Right lobe of liver (tissue), 6 donors: ENCODE measurements around the gene RPS3A. TPM values are rescaled to one million over a fixed set of nuclear protein-coding genes. Genes with fewer than 3 reads are reported as not detected.
"Not testable (repeated sequence)": the region's sequence is repeated elsewhere in the genome, so short reads cannot be mapped to it uniquely, and the experiment has no call there.

Source experiments
- ATAC-seq, 4 donors: fragments of 200-7000 bp; cut with Tn5 transposase; one replicate each; pipeline ENCODE4 v1.9.1; 2020; ENCODE audit warnings: mild to moderate bottlenecking in 4 of 4, moderate library complexity in 4 of 4
- DNase-seq, 3 donors: peaks; one replicate each; pipeline ENCODE4 v3.0.0-alpha.2; 2020
- H3K27ac ChIP-seq, 3 donors: fragments of 200-600 bp; one replicate each; pipeline ENCODE4 v1.8.0; 2022
- H3K27me3 ChIP-seq, 2 donors: fragments of 200-600 bp; one replicate each; pipeline ENCODE4 v1.8.0; 2022
- H3K36me3 ChIP-seq, 4 donors: fragments of 200-600 bp; sonication (generic) in 1 of 4; one replicate each; pipeline versions ENCODE4 v1.5.1 to v1.8.0; 2017 to 2022; ENCODE audit warnings: control low read depth in 1 of 4
- H3K4me1 ChIP-seq, 4 donors: fragments of 200-600 bp; sonication (generic) in 1 of 4; one replicate each; pipeline versions ENCODE4 v1.5.1 to v1.8.0; 2017 to 2022; ENCODE audit warnings: control low read depth in 1 of 4
- H3K4me3 ChIP-seq, 3 donors: fragments of 200-600 bp; one replicate each; pipeline ENCODE4 v1.8.0; 2022
- H3K9me3 ChIP-seq, 4 donors: fragments of 200-600 bp; sonication (generic) in 1 of 4; one replicate each; pipeline versions ENCODE4 v1.5.1 to v1.8.0; 2017 to 2022; ENCODE audit warnings: control low read depth in 1 of 4
- CTCF ChIP-seq, 4 donors: fragments of 200-600 bp in 3 of 4; fragments of 450-650 bp in 1 of 4; IDR thresholded peaks; one replicate each; pipeline versions ENCODE4 v1.5.1 to v1.8.0; 2016 to 2022; ENCODE audit warnings: antibody characterized with exemption in 4 of 4, mild to moderate bottlenecking in 2 of 4
- POLR2A ChIP-seq: fragments of 450-650 bp; IDR thresholded peaks from one replicate; pipeline ENCODE4 v1.6.1; 2017; ENCODE audit warnings: antibody characterized with exemption, mild to moderate bottlenecking
- WGBS: methylation state at CpG from one replicate; pipeline ENCODE4 v1.1.6; 2018; ENCODE audit warnings: low coverage, low lambda C conversion rate; ENCODE audit not compliant: insufficient coverage; ENCODE audit errors: missing lambda C conversion rate; 5-methylcytosine and 5-hydroxymethylcytosine counted together
- intact Hi-C, 2 donors: fragments of 100-400 bp; cut with DNase I; formaldehyde crosslinking; loops; one replicate each; pipeline versions ENCODE4 v1.11.2 to v1.14.1; 2022
- total RNA-seq, 6 experiments: library from RNA; depleted of rRNA in 2 of 6; stranded (reverse); fragments of >200 nt in 2 of 6; fragmentation: NEBNext Ultra II Directional in 3 of 6; extraction: Animal tissue kit (Norgen Biotek cat#: 25700) in 3 of 6; gene quantifications; one replicate each; pipeline versions ENCODE4 v1.1.0 to v1.2.4, GENCODE V29; 2016 to 2023
- donor health status: DM: no; HTN: yes; CAD: no.
- donor health status: DM: no; HTN: no; CAD: no.
- donor health status: DM: no; HTN: no; CAD: no.
- donor health status: DM: no; HTN: yes; CAD: no.
- donor health status: DM: no; HTN: yes; CAD: no.

Gene RPS3A
- total RNA-seq, 6 experiments from 2014 or later: 420 to 946 (median 518) TPM

- no peak overlapping the region for H3K4me3 ChIP-seq
- ATAC-seq: no peak
- TF ChIP-seq POLR2A (no peak), CTCF (IDR thresholded peaks at IDR 0.05) (no peak)
Observed at GRCh38 chr4:151074416-151074916, 25.0 kb upstream of the RPS3A start.

GRCh38 chr4:151077978-151078377, 21.4 kb upstream of the RPS3A start:
- WGBS: 80% methylated on average over 2 of the region's 2 CpGs
- H3K27ac ChIP-seq, H3K9me3 ChIP-seq, H3K36me3 ChIP-seq, intact Hi-C loops, ATAC-seq, H3K4me1 ChIP-seq, H3K27me3 ChIP-seq, DNase-seq, H3K4me3 ChIP-seq: not testable (repeated sequence)

More at GRCh38 chr4:151074416-151074916, 25.0 kb upstream of the RPS3A start:
- H3K27me3 ChIP-seq: no peaks in the 10 kb centered on the region
- no peaks in the 10 kb centered on the region for H3K4me1 ChIP-seq
- H3K27ac ChIP-seq: no peak overlapping the region
- DNase-seq: no peak
- no peaks in the 10 kb centered on the region for H3K36me3 ChIP-seq
- intact Hi-C loops: no loop called here
- no peaks in the 10 kb centered on the region for H3K9me3 ChIP-seq

- DNase-seq (no peak), ATAC-seq (no peak)
- TF ChIP-seq CTCF (IDR thresholded peaks at IDR 0.05) (no peak), POLR2A (no peak)
- H3K4me3 ChIP-seq: no peak overlapping the region
- H3K9me3 ChIP-seq: no peaks in the 10 kb centered on the region
- H3K4me1 ChIP-seq: no peaks in the 10 kb centered on the region
- H3K27me3 ChIP-seq: no peaks in the 10 kb centered on the region
- intact Hi-C loops: no loop called here
- H3K36me3 ChIP-seq: no peaks in the 10 kb centered on the region
- H3K27ac ChIP-seq: no peak overlapping the region
- 82% methylated on average over 8 of the region's 8 CpGs for WGBS
Observed at GRCh38 chr4:151087467-151087866, 12.0 kb upstream of the RPS3A start.

- Histone ChIP-seq H3K27me3 (no peaks in the 10 kb centered on the region), H3K4me3 (no peak overlapping the region), H3K4me1 (no peaks in the 10 kb centered on the region), H3K36me3 (no peaks in the 10 kb centered on the region), H3K27ac (no peak overlapping the region), H3K9me3 (no peaks in the 10 kb centered on the region)
- no peak for TF ChIP-seq CTCF (IDR thresholded peaks at IDR 0.05)
- 83% methylated on average over 2 of the region's 2 CpGs for WGBS
- ATAC-seq (no peak), DNase-seq (no peak)
- intact Hi-C loops: no loop called here
Observed at GRCh38 chr4:151091047-151091446, 8.4 kb upstream of the RPS3A start.

GRCh38 chr4:151092488-151092887, 6.9 kb upstream of the RPS3A start:
- 59% methylated on average over 3 of the region's 3 CpGs for WGBS
- ATAC-seq: no peak
- no peaks in the 10 kb centered on the region for H3K36me3 ChIP-seq
- H3K9me3 ChIP-seq: no peaks in the 10 kb centered on the region
- TF ChIP-seq CTCF (IDR thresholded peaks at IDR 0.05) (no peak), POLR2A (no peak)
- H3K27me3 ChIP-seq: no peaks in the 10 kb centered on the region
- H3K4me1 ChIP-seq: no peaks in the 10 kb centered on the region
- H3K4me3 ChIP-seq: no peak overlapping the region
- intact Hi-C loops: no loop called here
- no peak overlapping the region for H3K27ac ChIP-seq
- no peak for DNase-seq
